ENCODE data around the gene TYW5. TPM values are rescaled to one million over a fixed set of nuclear protein-coding genes. Genes with fewer than 3 reads are reported as not detected.

TYW5 gene
- total and polyA plus RNA-seq, 9 donors: 5.9 to 8.8 (median 7.4) TPM

DNA sequence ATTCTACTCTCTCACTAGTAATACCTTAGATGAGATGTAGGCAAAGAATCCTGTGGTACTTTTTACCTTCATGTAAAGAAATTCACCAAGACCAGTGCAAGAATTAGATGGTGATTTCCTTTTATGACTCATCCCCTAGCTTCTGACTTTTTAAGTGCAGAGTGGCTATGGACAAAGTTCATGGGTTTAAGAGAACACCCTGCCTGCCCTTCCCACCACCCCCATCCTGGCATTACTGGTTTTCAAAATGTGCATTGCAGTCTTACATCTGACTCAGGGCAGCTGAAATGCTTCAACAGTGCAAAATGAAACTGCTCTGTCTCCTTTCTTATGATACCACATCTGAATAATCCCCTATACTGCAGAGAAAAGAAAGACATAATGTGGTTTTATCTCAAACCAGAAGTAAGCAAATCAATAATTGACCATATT is 22.7 kb upstream of the TYW5 start:
- Histone ChIP-seq H3K9me3 (replicated peaks; ENCODE audit: control insufficient read depth, low read depth, low read length) (no peaks in the 10 kb centered on the region), H3K36me3 (ENCODE audit: control insufficient read depth, insufficient read depth, low read length) (no peaks in the 10 kb centered on the region), H3K27me3 (ENCODE audit: control insufficient read depth, insufficient read depth, low read length) (no peaks in the 10 kb centered on the region), H3K4me1 (ENCODE audit: control insufficient read depth, insufficient read depth, low read length) (peaks cover 12% of the 10 kb centered on the region), H3K4me3 (ENCODE audit: low read length) (no peak overlapping the region), H3K27ac (ENCODE audit: low read length) (no peak overlapping the region)
- no peak for DNase-seq

- no peak for DNase-seq
- Histone ChIP-seq H3K9me3 (replicated peaks; ENCODE audit: control insufficient read depth, low read depth, low read length) (no peaks in the 10 kb centered on the region), H3K36me3 (ENCODE audit: control insufficient read depth, insufficient read depth, low read length) (no peaks in the 10 kb centered on the region), H3K27me3 (ENCODE audit: control insufficient read depth, insufficient read depth, low read length) (no peaks in the 10 kb centered on the region), H3K4me3 (ENCODE audit: low read length) (no peak overlapping the region), H3K27ac (ENCODE audit: low read length) (no peak overlapping the region), H3K4me1 (ENCODE audit: control insufficient read depth, insufficient read depth, low read length) (peaks cover 7% of the 10 kb centered on the region)
- 94% methylated on average over 2 of the region's 3 CpGs for WGBS (ENCODE audit: insufficient coverage)
These were observed 20.1 kb upstream of the TYW5 start for GRCh38 chr2:199975273-199975895.

- Histone ChIP-seq H3K36me3 (ENCODE audit: control insufficient read depth, insufficient read depth, low read length) (no peaks in the 10 kb centered on the region), H3K4me1 (ENCODE audit: control insufficient read depth, insufficient read depth, low read length) (no peaks in the 10 kb centered on the region), H3K4me3 (ENCODE audit: low read length) (no peak overlapping the region), H3K9me3 (replicated peaks; ENCODE audit: control insufficient read depth, low read depth, low read length) (no peaks in the 10 kb centered on the region), H3K27me3 (ENCODE audit: control insufficient read depth, insufficient read depth, low read length) (no peaks in the 10 kb centered on the region), H3K27ac (ENCODE audit: low read length) (no peak overlapping the region)
- WGBS (ENCODE audit: insufficient coverage): no CpG with 5 or more reads among the region's 2 CpGs
- DNase-seq: peak; percentile 71
These were observed 18.4 kb upstream of the TYW5 start for GRCh38 chr2:199973703-199974102.

- no peaks in the 10 kb centered on the region for H3K27me3 ChIP-seq (ENCODE audit: control insufficient read depth, insufficient read depth, low read length)
- no peaks in the 10 kb centered on the region for H3K4me1 ChIP-seq (ENCODE audit: control insufficient read depth, insufficient read depth, low read length)
- no peak for DNase-seq
- H3K9me3 ChIP-seq (replicated peaks; ENCODE audit: control insufficient read depth, low read depth, low read length): no peaks in the 10 kb centered on the region
- no peak overlapping the region for H3K4me3 ChIP-seq (ENCODE audit: low read length)
- no peak overlapping the region for H3K27ac ChIP-seq (ENCODE audit: low read length)
- WGBS (ENCODE audit: insufficient coverage): 75% methylated on average over 2 of the region's 6 CpGs
- no peaks in the 10 kb centered on the region for H3K36me3 ChIP-seq (ENCODE audit: control insufficient read depth, insufficient read depth, low read length)
These were observed 16.9 kb upstream of the TYW5 start for GRCh38 chr2:199972088-199972626.

DNA sequence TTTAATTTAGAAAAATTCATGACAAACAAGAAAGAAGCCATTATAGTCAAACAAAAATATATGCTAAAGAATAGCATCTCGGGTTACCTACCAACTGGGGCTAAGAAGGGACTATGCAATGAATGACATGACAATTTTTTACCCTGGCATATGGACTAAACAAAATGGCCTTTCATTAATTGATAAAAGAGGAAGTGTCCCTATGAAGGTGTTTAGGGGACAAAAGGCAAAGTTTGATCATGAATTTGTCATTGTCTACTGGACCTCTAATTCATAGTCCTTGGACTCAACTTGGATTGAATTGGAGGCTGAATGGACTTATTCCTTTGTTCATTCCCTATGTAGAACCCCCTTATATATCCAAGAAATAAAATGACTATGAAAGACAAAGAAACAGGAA is 12.8 kb upstream of the TYW5 start:
- no CpG with 5 or more reads among the region's 1 CpG for WGBS (ENCODE audit: insufficient coverage)
- Histone ChIP-seq H3K4me3 (ENCODE audit: low read length) (no peak overlapping the region), H3K27ac (ENCODE audit: low read length) (no peak overlapping the region), H3K9me3 (replicated peaks; ENCODE audit: control insufficient read depth, low read depth, low read length) (no peaks in the 10 kb centered on the region), H3K4me1 (ENCODE audit: control insufficient read depth, insufficient read depth, low read length) (no peaks in the 10 kb centered on the region), H3K27me3 (ENCODE audit: control insufficient read depth, insufficient read depth, low read length) (no peaks in the 10 kb centered on the region), H3K36me3 (ENCODE audit: control insufficient read depth, insufficient read depth, low read length) (peaks cover 5% of the 10 kb centered on the region)
- DNase-seq: no peak

DNA sequence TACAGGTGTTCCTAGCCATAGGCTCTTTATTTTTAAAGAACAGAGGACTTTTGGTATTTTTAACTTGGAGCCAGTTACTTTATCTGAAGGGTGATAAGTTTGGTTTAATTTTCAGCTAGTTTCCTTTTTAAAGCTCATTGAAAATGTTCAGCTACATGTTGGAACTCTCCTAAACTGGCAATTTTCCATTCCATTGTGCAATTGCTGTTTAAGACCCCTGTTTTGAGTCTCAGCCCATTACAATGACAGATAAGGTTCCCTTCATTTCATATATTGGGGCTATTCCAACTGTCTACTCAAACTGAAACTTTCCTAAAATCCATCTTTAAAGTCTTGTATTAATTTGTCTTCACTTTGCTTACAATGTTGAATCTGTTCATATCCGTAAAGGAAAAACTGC is 11.7 kb upstream of the TYW5 start:
- Histone ChIP-seq H3K36me3 (ENCODE audit: control insufficient read depth, insufficient read depth, low read length) (peaks cover 10% of the 10 kb centered on the region), H3K27ac (ENCODE audit: low read length) (no peak overlapping the region), H3K4me3 (ENCODE audit: low read length) (no peak overlapping the region), H3K4me1 (ENCODE audit: control insufficient read depth, insufficient read depth, low read length) (no peaks in the 10 kb centered on the region), H3K27me3 (ENCODE audit: control insufficient read depth, insufficient read depth, low read length) (no peaks in the 10 kb centered on the region), H3K9me3 (replicated peaks; ENCODE audit: control insufficient read depth, low read depth, low read length) (no peaks in the 10 kb centered on the region)
- no CpG with 5 or more reads among the region's 1 CpG for WGBS (ENCODE audit: insufficient coverage)
- DNase-seq: no peak

DNA sequence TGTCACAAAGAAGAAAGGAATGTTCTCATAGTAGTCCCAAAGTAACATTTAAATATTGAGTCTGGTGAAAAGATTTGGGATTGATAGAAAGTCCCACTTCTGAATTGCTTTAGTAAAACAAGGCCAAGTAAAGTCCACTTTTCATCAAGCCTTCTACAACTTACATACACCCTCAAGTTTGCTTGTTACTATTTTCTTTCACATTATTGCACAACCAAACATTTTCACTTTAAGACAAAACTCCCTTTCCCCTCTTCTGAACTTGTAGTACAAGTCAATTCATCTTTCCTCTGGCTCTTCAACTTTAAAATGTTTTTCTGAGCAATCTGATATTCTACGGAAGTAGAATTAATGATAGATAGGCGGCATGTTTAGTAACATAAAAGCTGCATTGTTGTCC is 11.1 kb upstream of the TYW5 start:
- Histone ChIP-seq H3K9me3 (replicated peaks; ENCODE audit: control insufficient read depth, low read depth, low read length) (no peaks in the 10 kb centered on the region), H3K36me3 (ENCODE audit: control insufficient read depth, insufficient read depth, low read length) (peaks cover 11% of the 10 kb centered on the region), H3K27ac (ENCODE audit: low read length) (no peak overlapping the region), H3K4me1 (ENCODE audit: control insufficient read depth, insufficient read depth, low read length) (no peaks in the 10 kb centered on the region), H3K4me3 (ENCODE audit: low read length) (no peak overlapping the region), H3K27me3 (ENCODE audit: control insufficient read depth, insufficient read depth, low read length) (no peaks in the 10 kb centered on the region)
- no peak for DNase-seq
- WGBS (ENCODE audit: insufficient coverage): no CpG with 5 or more reads among the region's 2 CpGs

DNA sequence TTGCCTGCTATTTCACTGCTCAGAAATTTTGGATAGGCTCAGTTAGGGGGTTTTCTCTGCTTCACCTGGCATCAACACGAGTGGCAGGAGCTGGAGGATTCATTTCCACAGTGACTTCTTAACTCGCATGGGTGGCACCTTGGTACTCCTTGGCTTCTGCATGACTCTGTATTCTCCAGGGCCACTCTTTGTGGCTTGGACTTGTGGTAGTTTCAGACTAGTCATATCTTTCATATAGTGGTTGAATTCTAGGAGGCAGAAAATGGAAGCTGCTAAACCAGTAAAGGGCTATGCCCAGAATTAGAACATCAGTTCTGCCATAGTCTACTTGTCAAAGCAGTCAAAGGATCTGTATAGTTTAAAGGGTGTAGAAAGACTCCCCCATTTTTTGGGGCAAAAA is 6.9 kb upstream of the TYW5 start:
- Histone ChIP-seq H3K9me3 (replicated peaks; ENCODE audit: control insufficient read depth, low read depth, low read length) (no peaks in the 10 kb centered on the region), H3K27me3 (ENCODE audit: control insufficient read depth, insufficient read depth, low read length) (no peaks in the 10 kb centered on the region), H3K27ac (ENCODE audit: low read length) (no peak overlapping the region), H3K4me1 (ENCODE audit: control insufficient read depth, insufficient read depth, low read length) (peaks cover 3% of the 10 kb centered on the region), H3K36me3 (ENCODE audit: control insufficient read depth, insufficient read depth, low read length) (peaks cover 23% of the 10 kb centered on the region), H3K4me3 (ENCODE audit: low read length) (no peak overlapping the region)
- 100% methylated on average over 2 of the region's 2 CpGs for WGBS (ENCODE audit: insufficient coverage)
- no peak for DNase-seq

DNA sequence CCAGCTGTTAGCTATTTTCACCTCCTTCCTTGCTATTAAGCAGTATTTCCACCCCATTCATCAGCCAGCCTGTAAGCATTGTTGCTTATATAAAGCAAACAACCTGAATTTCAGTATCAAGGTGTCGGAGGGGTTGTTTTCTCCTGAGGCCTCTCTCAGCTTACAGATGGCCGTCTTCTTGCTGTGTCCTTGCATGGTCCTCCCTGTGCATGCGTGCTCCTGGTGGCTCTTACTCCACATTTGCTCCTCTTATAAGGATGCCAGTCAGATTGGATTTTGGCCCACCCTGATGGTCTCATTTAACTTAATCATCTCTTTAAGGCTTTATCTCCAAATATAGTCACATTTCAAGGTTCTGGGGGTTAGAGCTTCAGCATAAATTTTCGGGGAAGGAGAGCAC is 2.7 kb upstream of the TYW5 start:
- no peaks in the 10 kb centered on the region for H3K27me3 ChIP-seq (ENCODE audit: control insufficient read depth, insufficient read depth, low read length)
- no peak overlapping the region for H3K27ac ChIP-seq (ENCODE audit: low read length)
- no peaks in the 10 kb centered on the region for H3K9me3 ChIP-seq (replicated peaks; ENCODE audit: control insufficient read depth, low read depth, low read length)
- H3K4me1 ChIP-seq (ENCODE audit: control insufficient read depth, insufficient read depth, low read length): peaks cover 18% of the 10 kb centered on the region
- DNase-seq: no peak
- WGBS (ENCODE audit: insufficient coverage): 89% methylated on average over 3 of the region's 4 CpGs
- no peak overlapping the region for H3K4me3 ChIP-seq (ENCODE audit: low read length)
- H3K36me3 ChIP-seq (ENCODE audit: control insufficient read depth, insufficient read depth, low read length): peaks cover 18% of the 10 kb centered on the region

- Histone ChIP-seq H3K4me3 (ENCODE audit: low read length) (peak overlapping the region; percentile 99), H3K27ac (ENCODE audit: low read length) (peak overlapping the region; percentile 97), H3K9me3 (replicated peaks; ENCODE audit: control insufficient read depth, low read depth, low read length) (no peaks in the 10 kb centered on the region), H3K27me3 (ENCODE audit: control insufficient read depth, insufficient read depth, low read length) (no peaks in the 10 kb centered on the region), H3K36me3 (ENCODE audit: control insufficient read depth, insufficient read depth, low read length) (peaks cover 10% of the 10 kb centered on the region), H3K4me1 (ENCODE audit: control insufficient read depth, insufficient read depth, low read length) (peaks cover 18% of the 10 kb centered on the region)
- DNase-seq: no peak
- 0% methylated on average over 10 of the region's 10 CpGs for WGBS (ENCODE audit: insufficient coverage)
These were observed 730 bp upstream of the TYW5 start for GRCh38 chr2:199956062-199956380.

GRCh38 chr2:199955007-199955338 is 318 bp downstream of the TYW5 start:
- Histone ChIP-seq H3K9me3 (replicated peaks; ENCODE audit: control insufficient read depth, low read depth, low read length) (no peaks in the 10 kb centered on the region), H3K4me3 (ENCODE audit: low read length) (peak overlapping the region; percentile 99), H3K27me3 (ENCODE audit: control insufficient read depth, insufficient read depth, low read length) (no peaks in the 10 kb centered on the region), H3K36me3 (ENCODE audit: control insufficient read depth, insufficient read depth, low read length) (peaks cover 8% of the 10 kb centered on the region), H3K4me1 (ENCODE audit: control insufficient read depth, insufficient read depth, low read length) (peaks cover 18% of the 10 kb centered on the region), H3K27ac (ENCODE audit: low read length) (peak overlapping the region; percentile 97)
- WGBS (ENCODE audit: insufficient coverage): 0% methylated on average over 13 of the region's 13 CpGs
- no peak for DNase-seq

Data from muscle of leg (tissue), 11 donors.